Endodermal cell (in vitro differentiated cells): Measurements from ENCODE around the gene MAP3K4. TPM values are rescaled to one million over a fixed set of nuclear protein-coding genes. Genes with fewer than 3 reads are reported as not detected.
A peak's percentile ranks its signal among the peaks of the same experiment; 100 is the strongest.
"Not testable (repeated sequence)": the region's sequence is repeated elsewhere in the genome, so short reads cannot be mapped to it uniquely, and the experiment has no call there.

ENCODE experiments used
- DNase-seq: peaks from one replicate; pipeline ENCODE4 v3.0.0-alpha.2; 2017
- H3K27ac ChIP-seq: 2 replicates; pipeline ENCODE4 v1.5.1; 2013; ENCODE audit warnings: mild to moderate bottlenecking, low read depth, low read length, moderate library complexity
- H3K27me3 ChIP-seq: 2 replicates; pipeline ENCODE4 v1.6.1; 2013; ENCODE audit warnings: mild to moderate bottlenecking, low read length, moderate library complexity; ENCODE audit not compliant: insufficient read depth, control insufficient read depth, poor library complexity, severe bottlenecking
- H3K36me3 ChIP-seq: 2 replicates; pipeline ENCODE4 v1.7.0; 2013; ENCODE audit warnings: mild to moderate bottlenecking, low read length, moderate library complexity; ENCODE audit not compliant: control insufficient read depth, insufficient read depth
- H3K4me1 ChIP-seq: one replicate; pipeline ENCODE4 v1.7.0; 2013; ENCODE audit warnings: low read length; ENCODE audit not compliant: control insufficient read depth, insufficient read depth
- H3K4me3 ChIP-seq: 2 replicates; pipeline ENCODE4 v1.5.1; 2013; ENCODE audit warnings: mild to moderate bottlenecking, low read length, moderate library complexity
- H3K9ac ChIP-seq: 2 replicates; pipeline ENCODE4 v1.6.1; 2013; ENCODE audit warnings: mild to moderate bottlenecking, low read length, moderate library complexity; ENCODE audit not compliant: poor library complexity, severe bottlenecking; ENCODE audit errors: extremely low read depth
- H3K9me3 ChIP-seq: 2 replicates; pipeline ENCODE4 v1.6.1; 2013; ENCODE audit warnings: mild to moderate bottlenecking, low read length, moderate library complexity; ENCODE audit not compliant: control insufficient read depth
- H3K27ac Mint-ChIP-seq: 2 replicates; pipeline ENCODE4 v1.8.0; 2020; ENCODE audit warnings: mixed read lengths
- H3K27me3 Mint-ChIP-seq: 2 replicates; pipeline ENCODE4 v1.8.0; 2021; ENCODE audit warnings: mild to moderate bottlenecking, mixed read lengths; ENCODE audit not compliant: insufficient read depth
- H3K36me3 Mint-ChIP-seq: 2 replicates; pipeline ENCODE4 v1.8.0; 2020; ENCODE audit warnings: low read depth, mixed read lengths
- H3K4me1 Mint-ChIP-seq: 2 replicates; pipeline ENCODE4 v1.8.0; 2020; ENCODE audit warnings: mixed read lengths
- H3K4me3 Mint-ChIP-seq: 2 replicates; pipeline ENCODE4 v1.8.0; 2020; ENCODE audit warnings: mild to moderate bottlenecking, moderate library complexity, mixed read lengths
- H3K9me3 Mint-ChIP-seq: 2 replicates; pipeline ENCODE4 v1.8.0; 2020; ENCODE audit warnings: mild to moderate bottlenecking, mixed read lengths
- CTCF ChIP-seq: fragments of 200-600 bp; sonication (generic); conservative IDR thresholded peaks from 2 replicates; pipeline ENCODE4 v1.5.0; 2021; ENCODE audit warnings: antibody characterized with exemption, mild to moderate bottlenecking
- WGBS, 2 experiments: methylation state at CpG; one replicate each; pipeline versions ENCODE4 v1.1.5 to v1.1.7; 2013; ENCODE audit warnings: missing lambda C conversion rate in 2 of 2, mixed read lengths in 1 of 2; ENCODE audit not compliant: insufficient coverage in 1 of 2, insufficient read length in 1 of 2; 5-methylcytosine and 5-hydroxymethylcytosine counted together
- total RNA-seq, 2 donors: library from RNA; stranded (reverse); fragmentation: NEBNext Ultra II Directional in 1 of 2; extraction: Animal tissue kit (Norgen Biotek cat#: 25700) in 1 of 2; gene quantifications; 2 replicates in 1 of 2; 3 replicates in 1 of 2; pipeline ENCODE4 v1.2.1, GENCODE V29; 2021

Gene MAP3K4
- total RNA-seq, 2 donors from 2014 or later, result 82.8 to 105 TPM

- Histone ChIP-seq H3K36me3 (no peaks in the 10 kb centered on the region), H3K9me3 (peaks cover 71% of the 10 kb centered on the region), H3K9ac (no peak overlapping the region), H3K4me3 (peak overlapping the region; percentile 66), H3K27ac (no peak overlapping the region), H3K4me1 (peaks cover 18% of the 10 kb centered on the region), H3K27me3 (no peaks in the 10 kb centered on the region)
- Mint-ChIP-seq H3K27ac (no peak overlapping the region), H3K36me3 (peaks cover 47% of the 10 kb centered on the region), H3K27me3 (no peaks in the 10 kb centered on the region), H3K4me3 (no peak overlapping the region), H3K4me1 (peaks cover 34% of the 10 kb centered on the region), H3K9me3 (peaks cover 69% of the 10 kb centered on the region)
- DNase-seq, result no peak
- TF ChIP-seq CTCF, result no peak
- 83 to 93% methylated on average over 2 to 4 of the region's 4 CpGs for WGBS, 2 experiments
Observed at GRCh38 chr6:160978141-160978901, 13.2 kb upstream of the MAP3K4 start.

GRCh38 chr6:160979061-160979708, 12.4 kb upstream of the MAP3K4 start:
- peaks cover 78% of the 10 kb centered on the region for H3K9me3 Mint-ChIP-seq
- no peak overlapping the region for H3K27ac Mint-ChIP-seq
- WGBS, 2 experiments, result 91 to 95% methylated on average over 6 to 8 of the region's 8 CpGs
- no peak overlapping the region for H3K9ac ChIP-seq
- no peak overlapping the region for H3K27ac ChIP-seq
- no peak for TF ChIP-seq CTCF
- no peaks in the 10 kb centered on the region for H3K27me3 Mint-ChIP-seq
- H3K4me1 ChIP-seq, result peaks cover 10% of the 10 kb centered on the region
- peaks cover 80% of the 10 kb centered on the region for H3K9me3 ChIP-seq
- no peaks in the 10 kb centered on the region for H3K27me3 ChIP-seq
- H3K36me3 Mint-ChIP-seq, result peaks cover 56% of the 10 kb centered on the region
- H3K4me1 Mint-ChIP-seq, result peaks cover 26% of the 10 kb centered on the region
- H3K4me3 Mint-ChIP-seq, result no peak overlapping the region
- H3K36me3 ChIP-seq, result no peaks in the 10 kb centered on the region
- peak overlapping the region; percentile 66 for H3K4me3 ChIP-seq
- DNase-seq, result no peak

GRCh38 chr6:160983377-160983948, 8.1 kb upstream of the MAP3K4 start:
- H3K9me3 Mint-ChIP-seq, result peaks cover 90% of the 10 kb centered on the region
- H3K9ac ChIP-seq, H3K27ac Mint-ChIP-seq, H3K4me1 Mint-ChIP-seq, H3K4me1 ChIP-seq, DNase-seq, H3K27me3 ChIP-seq, H3K27me3 Mint-ChIP-seq, H3K36me3 ChIP-seq, H3K4me3 Mint-ChIP-seq, H3K27ac ChIP-seq: not testable (repeated sequence)
- peak overlapping the region; percentile 71 for H3K4me3 ChIP-seq
- H3K36me3 Mint-ChIP-seq, result peaks cover 50% of the 10 kb centered on the region
- H3K9me3 ChIP-seq, result peaks cover 93% of the 10 kb centered on the region
- WGBS, 2 experiments, result 92 to 100% methylated on average over 1 to 3 of the region's 3 CpGs
